Activated CD4-positive, CD25-positive, alpha-beta regulatory T cell treated with anti-CD3 and anti-CD28 coated beads, Interleukin-2, amount 50 U/mL, for 24 hours (primary cell): ENCODE data around the gene ANO4.
"Not testable (repeated sequence)": the region's sequence is repeated elsewhere in the genome, so short reads cannot be mapped to it uniquely, and the experiment has no call there.

ENCODE experiments used
- ATAC-seq, 2 donors: fragments of 150-1000 bp; cut with Tn5 transposase; one replicate each; pipeline ENCODE4 v1.10.0; 2021; ENCODE audit warnings: mild to moderate bottlenecking in 1 of 2, moderate library complexity in 1 of 2

The ANO4 gene

GRCh38 chr12:100954118-100954517 lies 159.5 kb downstream of the ANO4 start:
- no peak for ATAC-seq

- no peak for ATAC-seq
These were observed 160.6 kb downstream of the ANO4 start for GRCh38 chr12:100955139-100955538.

- no peak for ATAC-seq
These were observed 161.8 kb downstream of the ANO4 start for GRCh38 chr12:100956311-100956852.

- ATAC-seq = no peak
These were observed 164.9 kb downstream of the ANO4 start for GRCh38 chr12:100959481-100959880.

GRCh38 chr12:100962086-100962712 lies 167.6 kb downstream of the ANO4 start:
- no peak for ATAC-seq

- ATAC-seq = no peak
These were observed 168.8 kb downstream of the ANO4 start for GRCh38 chr12:100963381-100963780.

- no peak for ATAC-seq
These were observed 169.5 kb downstream of the ANO4 start for GRCh38 chr12:100964028-100964427.

- no peak for ATAC-seq
These were observed 172.6 kb downstream of the ANO4 start for GRCh38 chr12:100967189-100967588.

GRCh38 chr12:100970894-100971293 lies 176.3 kb downstream of the ANO4 start:
- ATAC-seq = no peak

GRCh38 chr12:100972121-100972520 lies 177.5 kb downstream of the ANO4 start:
- ATAC-seq = no peak

GRCh38 chr12:100974341-100974740 lies 179.8 kb downstream of the ANO4 start:
- no peak for ATAC-seq

GRCh38 chr12:100974747-100975146 lies 180.2 kb downstream of the ANO4 start:
- no peak for ATAC-seq

- ATAC-seq = no peak
These were observed 182.2 kb downstream of the ANO4 start for GRCh38 chr12:100976735-100977134.

- no peak for ATAC-seq
These were observed 186.3 kb downstream of the ANO4 start for GRCh38 chr12:100980856-100981255.

GRCh38 chr12:100982511-100983183 lies 188.1 kb downstream of the ANO4 start:
- ATAC-seq = no peak

- ATAC-seq = no peak
These were observed 190.2 kb downstream of the ANO4 start for GRCh38 chr12:100984796-100985195.

- ATAC-seq = no peak
These were observed 192.3 kb downstream of the ANO4 start for GRCh38 chr12:100986595-100987547.

GRCh38 chr12:100987552-100988521 lies 193.3 kb downstream of the ANO4 start:
- ATAC-seq = peak in 1 of 2 donors; percentile 24

GRCh38 chr12:100989509-100989908 lies 194.9 kb downstream of the ANO4 start:
- not testable (repeated sequence) for ATAC-seq

- ATAC-seq = no peak
These were observed 196.5 kb downstream of the ANO4 start for GRCh38 chr12:100991102-100991501.

- no peak for ATAC-seq
These were observed 197.6 kb downstream of the ANO4 start for GRCh38 chr12:100992194-100992593.

- no peak for ATAC-seq
These were observed 199.4 kb downstream of the ANO4 start for GRCh38 chr12:100993916-100994450.
